K562 (cell line): Measurements from ENCODE around the gene RNF144A. TPM values are rescaled to one million over a fixed set of nuclear protein-coding genes. Genes with fewer than 3 reads are reported as not detected.

Experiments
- ATAC-seq: fragments of 200-7000 bp; cut with Tn5 transposase; 3 replicates; pipeline ENCODE4 v1.9.1; 2020; ENCODE audit warnings: moderate library complexity
- BruUV-seq: library from RNA; stranded (reverse); fragments of 400-500 nt; replicated peaks from 2 replicates; lab custom pipeline; 2021; lab: Mats Ljungman, UMichigan
- CTCF ChIA-PET: fragments of 300-600 bp; formaldehyde crosslinking; extraction: SDS; loops from one replicate; lab custom pipeline; 2021; ENCODE audit warnings: low intra/inter-chr PET ratio; lab: Yijun Ruan, JAX
- POLR2A ChIA-PET: fragments of 300-600, 350-650 bp; sonication (Branson Sonifier 250); formaldehyde crosslinking; extraction: SDS; loops from one replicate; lab custom pipeline; 2021; ENCODE audit warnings: antibody characterized with exemption, inconsistent platforms; lab: Yijun Ruan, JAX
- DNase-seq, 4 experiments: peaks; one replicate each; pipeline versions ENCODE4 v3.0.0 to v3.0.0-alpha.2; 2011 to 2018; ENCODE audit warnings: low spot score in 3 of 4, mixed read lengths in 3 of 4; ENCODE audit errors: extremely low read depth in 1 of 4
- FAIRE-seq: peaks from 2 replicates; lab custom pipeline; 2011; peaks lifted over from hg19 to GRCh38; lab: Jason Lieb, UNC
- H2AFZ ChIP-seq: 2 replicates; pipeline ENCODE4 v1.6.0; 2011; ENCODE audit warnings: low read depth, low read length, control low read depth, inconsistent platforms
- H3K27ac ChIP-seq: fragments of 200-600 bp; 3 replicates; pipeline ENCODE4 v1.8.0; 2011; ENCODE audit warnings: low read depth, mild to moderate bottlenecking, control low read depth, inconsistent platforms, low read length, moderate library complexity, mixed read lengths; ENCODE audit errors: extremely low read depth
- H3K27me3 ChIP-seq, 2 experiments: fragments of 300-600 bp in 1 of 2; 2 replicates in 1 of 2; 3 replicates in 1 of 2; pipeline versions ENCODE4 v1.6.0 to v1.8.0; 2011; ENCODE audit warnings: inconsistent platforms in 2 of 2, low read length in 2 of 2, mild to moderate bottlenecking in 1 of 2, mixed read lengths in 1 of 2, moderate library complexity in 1 of 2; ENCODE audit not compliant: control insufficient read depth in 2 of 2, insufficient read depth in 2 of 2
- H3K36me3 ChIP-seq: fragments of 300-600 bp; 3 replicates; pipeline ENCODE4 v1.8.0; 2011; ENCODE audit warnings: mild to moderate bottlenecking, low read length, inconsistent platforms; ENCODE audit not compliant: control insufficient read depth, insufficient read depth
- H3K4me1 ChIP-seq, 2 experiments: fragments of 200-600 bp in 1 of 2; replicated peaks in 1 of 2; 2 replicates in 1 of 2; 3 replicates in 1 of 2; pipeline versions ENCODE4 v1.5.1 to v1.8.0; 2011; ENCODE audit warnings: inconsistent platforms in 2 of 2, low read length in 2 of 2, mild to moderate bottlenecking in 1 of 2, mixed read lengths in 1 of 2, moderate library complexity in 1 of 2; ENCODE audit not compliant: control insufficient read depth in 2 of 2, insufficient read depth in 2 of 2
- H3K4me2 ChIP-seq: 2 replicates; pipeline ENCODE4 v1.6.1; 2011; ENCODE audit warnings: low read length, control low read depth, inconsistent platforms, mixed read lengths; ENCODE audit not compliant: insufficient read depth
- H3K4me3 ChIP-seq: fragments of 200-600 bp; sonication (generic), shearing (Covaris generic); 2 replicates; pipeline ENCODE4 v1.5.1; 2016; ENCODE audit warnings: control low read depth, inconsistent platforms
- H3K79me2 ChIP-seq: fragments of 200-600 bp; 3 replicates; pipeline ENCODE4 v1.8.0; 2011; ENCODE audit warnings: low read length, inconsistent platforms; ENCODE audit not compliant: control insufficient read depth, insufficient read depth
- H3K9ac ChIP-seq, 2 experiments: 2 replicates each; pipeline versions ENCODE4 v1.6.0 to v1.6.1; 2011; ENCODE audit warnings: low read depth in 2 of 2, low read length in 2 of 2, control low read depth in 1 of 2, inconsistent platforms in 1 of 2, mild to moderate bottlenecking in 1 of 2, mixed read lengths in 1 of 2; ENCODE audit not compliant: insufficient read depth in 1 of 2
- H3K9me1 ChIP-seq: one replicate; pipeline ENCODE4 v1.6.0; 2011; ENCODE audit warnings: inconsistent platforms, mild to moderate bottlenecking, low read length, moderate library complexity; ENCODE audit not compliant: control insufficient read depth, insufficient read depth
- H3K9me3 ChIP-seq: replicated peaks from 2 replicates; pipeline ENCODE4 v1.5.1; 2011; ENCODE audit warnings: low read depth, low read length, inconsistent platforms; ENCODE audit not compliant: control insufficient read depth, insufficient read depth
- H4K20me1 ChIP-seq: replicated peaks from 2 replicates; pipeline ENCODE4 v1.6.1; 2011; ENCODE audit warnings: low read length, inconsistent platforms, mixed read lengths; ENCODE audit not compliant: control insufficient read depth, insufficient read depth
- ATF4 ChIP-seq: fragments of 450-650 bp; formaldehyde crosslinking; IDR thresholded peaks from 2 replicates; pipeline ENCODE4 v1.4.0; 2022; ENCODE audit warnings: mild to moderate bottlenecking, moderate library complexity
- CCAR2 ChIP-seq: fragments of 200-400 bp; formaldehyde crosslinking; IDR thresholded peaks from 2 replicates; pipeline ENCODE4 v1.6.1; 2017; ENCODE audit warnings: mild to moderate bottlenecking, low read depth, low read length
- CHD4 ChIP-seq: fragments of 200-600 bp; sonication (generic); IDR thresholded peaks from 3 replicates; pipeline ENCODE4 v1.6.1; 2012; ENCODE audit warnings: low read depth, mild to moderate bottlenecking, mixed read lengths, low read length, inconsistent platforms; ENCODE audit not compliant: insufficient read depth, insufficient replicate concordance, poor library complexity, severe bottlenecking
- DMBX1 ChIP-seq: fragments of 250-450 bp; sonication (Bioruptor Pico); IDR thresholded peaks from 2 replicates; pipeline ENCODE4 v1.8.0; 2022; ENCODE audit warnings: inconsistent platforms, mild to moderate bottlenecking, moderate library complexity, borderline replicate concordance
- ESRRA ChIP-seq: fragments of 450-650 bp; IDR thresholded peaks from 2 replicates; pipeline ENCODE4 v1.6.1; 2014; ENCODE audit warnings: low read depth, mild to moderate bottlenecking, moderate library complexity, borderline replicate concordance
- MBD1 ChIP-seq: fragments of 250-450 bp; sonication (Bioruptor Pico); IDR thresholded peaks from 2 replicates; pipeline ENCODE4 v1.8.0; 2022; ENCODE audit warnings: inconsistent platforms
- SMARCA5 ChIP-seq: fragments of 450-650 bp; IDR thresholded peaks from 2 replicates; pipeline ENCODE4 v1.6.1; 2016
- TFAM ChIP-seq: fragments of 250-450 bp; sonication (Bioruptor Pico); conservative IDR thresholded peaks from 2 replicates; pipeline ENCODE4 v1.5.0; 2021; ENCODE audit warnings: mild to moderate bottlenecking, moderate library complexity
- XRCC5 ChIP-seq: fragments of 200-400 bp; formaldehyde crosslinking; IDR thresholded peaks from 2 replicates; pipeline ENCODE4 v1.6.1; 2017; ENCODE audit warnings: low read depth, mild to moderate bottlenecking, low read length
- ZNF79 ChIP-seq: fragments of 250-450 bp; sonication (Bioruptor Pico); IDR thresholded peaks from 2 replicates; pipeline ENCODE4 v1.4.0; 2020; ENCODE audit warnings: low read depth, mild to moderate bottlenecking, moderate library complexity
- WGBS: fragments of 100-300 bp; shearing (Covaris generic); methylation state at CpG from one replicate; pipeline ENCODE4 v1.1.6; 2016; ENCODE audit warnings: low coverage, mixed read lengths; ENCODE audit not compliant: insufficient coverage; ENCODE audit errors: missing lambda C conversion rate; 5-methylcytosine and 5-hydroxymethylcytosine counted together
- in situ Hi-C: fragments of 300-500 bp; cut with MboI; formaldehyde crosslinking; loops from 4 replicates; pipeline ENCODE4 v1.15.0; 2018; ENCODE audit warnings: inconsistent platforms, mixed read lengths
- intact Hi-C: fragments of 100-400 bp; cut with micrococcal nuclease; formaldehyde crosslinking; loops from 2 replicates; pipeline ENCODE4 v1.14.2; 2022
- polyA plus RNA-seq, 8 experiments: library from polyadenylated mRNA; depleted of rRNA in 4 of 8; stranded (reverse) in 5 of 8; unstranded in 3 of 8; fragments of >200 nt; fragmentation: Nextera tagmentation in 2 of 8; fragmentation: Illumina TruSeq in 1 of 8; extraction: Ambion mirVana in 2 of 8; extraction: Trizol in 1 of 8; gene quantifications; 2 replicates each; pipeline versions ENCODE4 v1.2.1 to v1.2.3, GENCODE V29; 2011 to 2014; ENCODE audit warnings: inconsistent platforms in 1 of 8, missing spikeins in 1 of 8
- total RNA-seq, 7 experiments: library from RNA; depleted of rRNA in 6 of 7; stranded (reverse); fragments of >200 nt in 6 of 7; fragmentation: Illumina TruSeq in 2 of 7; extraction: Trizol in 2 of 7; gene quantifications; 2 replicates each; pipeline versions ENCODE4 v1.2.1 to v1.2.3, GENCODE V29; 2011 to 2021; ENCODE audit warnings: low replicate concordance in 1 of 7
- TF ChIP-seq, protein P1 (sequence below): fragments of 250-450 bp; sonication (Bioruptor Pico); IDR thresholded peaks from 2 replicates; pipeline ENCODE4 v1.5.0; 2021

RNF144A gene
- total and polyA plus RNA-seq, 9 of the 15 experiments (the other 6 are each of a cell fraction or from before 2014, with no cell fraction given) = 0.96 to 11.3 (median 6.2) TPM

GRCh38 chr2:6932206-6932605 is 15.0 kb downstream of the RNF144A start:
- ATAC-seq (no peak), FAIRE-seq (no peak), DNase-seq (no peak)
- H3K9me1 ChIP-seq = no peaks in the 10 kb centered on the region
- peaks cover 0 to 3% of the 10 kb centered on the region in 2 experiments; a peak in 2 of 5 replicates for H3K4me1 ChIP-seq
- 0 out of 2 replicates have a peak, but pooled peaks cover 6% of the 10 kb centered on the region for H4K20me1 ChIP-seq
- H2AFZ ChIP-seq = no peak overlapping the region
- no TSS peak for BruUV-seq
- H3K79me2 ChIP-seq = no peaks in the 10 kb centered on the region
- H3K9me3 ChIP-seq = no peaks in the 10 kb centered on the region
- H3K27ac ChIP-seq = no peak overlapping the region
- H3K4me3 ChIP-seq = no peak overlapping the region
- H3K4me2 ChIP-seq = no peak overlapping the region
- CTCF ChIA-PET = no interaction called here
- no peak overlapping the region for H3K9ac ChIP-seq
- POLR2A ChIA-PET = no interaction called here
- in situ Hi-C loops = no loop called here
- intact Hi-C loops = no loop called here
- WGBS = 0% methylated on average over 1 of the region's 1 CpG
- H3K27me3 ChIP-seq = no peaks in the 10 kb centered on the region
- TF ChIP-seq XRCC5 = no peak
- 0 out of 2 replicates have a peak, but pooled peaks have one; percentile 64 for TF ChIP-seq ZNF79
- H3K36me3 ChIP-seq = no peaks in the 10 kb centered on the region

GRCh38 chr2:6932828-6933227 is 15.6 kb downstream of the RNF144A start:
- intact Hi-C loops (no loop called here), in situ Hi-C loops (no loop called here)
- no peak overlapping the region for H3K4me2 ChIP-seq
- no peaks in the 10 kb centered on the region for H3K79me2 ChIP-seq
- H3K27me3 ChIP-seq = no peaks in the 10 kb centered on the region
- ATAC-seq (no peak), FAIRE-seq (no peak), DNase-seq (no peak)
- CTCF ChIA-PET = no interaction called here
- 0 out of 2 replicates have a peak, but pooled peaks cover 6% of the 10 kb centered on the region for H4K20me1 ChIP-seq
- H2AFZ ChIP-seq = no peak overlapping the region
- H3K4me3 ChIP-seq = no peak overlapping the region
- no peaks in the 10 kb centered on the region; a peak in 2 of 5 replicates for H3K4me1 ChIP-seq
- no peak overlapping the region for H3K9ac ChIP-seq
- H3K9me3 ChIP-seq = no peaks in the 10 kb centered on the region
- no peaks in the 10 kb centered on the region for H3K36me3 ChIP-seq
- POLR2A ChIA-PET = no interaction called here
- H3K9me1 ChIP-seq = no peaks in the 10 kb centered on the region
- TF ChIP-seq ATF4 (CRISPR knock-in tag) = no peak
- no peak for TF ChIP-seq ESRRA
- TF ChIP-seq DMBX1 (CRISPR knock-in tag) = no peak
- no peak for TF ChIP-seq TFAM (CRISPR knock-in tag)
- TF ChIP-seq CHD4 = no peak
- no peak for TF ChIP-seq CCAR2
- no peak for TF ChIP-seq MBD1 (CRISPR knock-in tag)
- TF ChIP-seq, protein P1, sequence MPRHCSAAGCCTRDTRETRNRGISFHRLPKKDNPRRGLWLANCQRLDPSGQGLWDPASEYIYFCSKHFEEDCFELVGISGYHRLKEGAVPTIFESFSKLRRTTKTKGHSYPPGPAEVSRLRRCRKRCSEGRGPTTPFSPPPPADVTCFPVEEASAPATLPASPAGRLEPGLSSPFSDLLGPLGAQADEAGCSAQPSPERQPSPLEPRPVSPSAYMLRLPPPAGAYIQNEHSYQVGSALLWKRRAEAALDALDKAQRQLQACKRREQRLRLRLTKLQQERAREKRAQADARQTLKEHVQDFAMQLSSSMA = no peak
- TF ChIP-seq SMARCA5 = no peak
- no TSS peak for BruUV-seq
- no peak overlapping the region for H3K27ac ChIP-seq
- WGBS = 62% methylated on average over 7 of the region's 7 CpGs
